Skeletal muscle satellite cell (primary cell): ENCODE measurements around the gene XRCC2. TPM values are rescaled to one million over a fixed set of nuclear protein-coding genes. Genes with fewer than 3 reads are reported as not detected.

Experiments used
- H3K27me3 ChIP-seq: 2 replicates; pipeline ENCODE4 v1.7.0; 2013; ENCODE audit warnings: low read length; ENCODE audit not compliant: control insufficient read depth, insufficient read depth
- H3K36me3 ChIP-seq: 2 replicates; pipeline ENCODE4 v1.7.0; 2013; ENCODE audit warnings: mild to moderate bottlenecking, control low read depth, low read length; ENCODE audit not compliant: insufficient read depth
- H3K4me1 ChIP-seq: 2 replicates; pipeline ENCODE4 v1.7.0; 2013; ENCODE audit warnings: low read length; ENCODE audit not compliant: control insufficient read depth, insufficient read depth
- H3K4me2 ChIP-seq: 2 replicates; pipeline ENCODE4 v1.7.0; 2013; ENCODE audit warnings: mild to moderate bottlenecking, low read length
- H3K4me3 ChIP-seq: 2 replicates; pipeline ENCODE4 v1.7.0; 2013; ENCODE audit warnings: low read length
- H3K9ac ChIP-seq: 2 replicates; pipeline ENCODE4 v1.7.0; 2013; ENCODE audit warnings: mild to moderate bottlenecking, low read depth, low read length, moderate library complexity
- H3K9me3 ChIP-seq: replicated peaks from 2 replicates; pipeline ENCODE4 v1.7.0; 2013; ENCODE audit warnings: mild to moderate bottlenecking, control low read depth, low read length
- small RNA-seq: library from RNA; depleted of rRNA; stranded (forward); fragments of <200 nt; gene quantifications from one replicate; pipeline ENCODE3, GENCODE V24; 2012

Gene XRCC2

DNA sequence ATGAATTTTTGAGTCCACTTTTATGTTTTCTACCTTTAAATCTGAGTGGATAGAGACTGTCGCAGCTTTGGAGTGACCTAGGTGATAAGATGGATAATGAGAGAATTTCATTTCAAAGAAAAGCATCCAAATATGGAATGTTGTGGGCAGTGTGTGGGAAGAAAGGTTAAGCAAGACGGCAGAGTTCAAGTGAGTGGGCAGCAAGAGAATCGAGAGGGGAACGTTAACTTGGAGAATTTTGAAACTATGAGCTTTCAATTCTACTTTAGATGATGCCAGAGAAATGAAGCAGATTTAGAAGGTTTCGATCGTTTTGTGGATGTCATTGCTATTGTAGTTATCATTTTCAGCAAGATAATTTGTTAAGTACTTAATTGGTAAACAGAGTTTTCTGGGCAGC is 73.0 kb downstream of the XRCC2 start:
- H3K9me3 ChIP-seq, result no peaks in the 10 kb centered on the region
- no peaks in the 10 kb centered on the region for H3K36me3 ChIP-seq
- no peaks in the 10 kb centered on the region for H3K4me1 ChIP-seq
- no peaks in the 10 kb centered on the region for H3K27me3 ChIP-seq
- H3K4me2 ChIP-seq, result peak overlapping the region; percentile 20
- H3K4me3 ChIP-seq, result no peak overlapping the region
- no peak overlapping the region for H3K9ac ChIP-seq

- Histone ChIP-seq H3K9ac (no peak overlapping the region), H3K4me3 (no peak overlapping the region), H3K4me1 (no peaks in the 10 kb centered on the region), H3K36me3 (no peaks in the 10 kb centered on the region), H3K9me3 (no peaks in the 10 kb centered on the region), H3K27me3 (no peaks in the 10 kb centered on the region), H3K4me2 (no peak overlapping the region)
Measured at GRCh38 chr7:152601305-152601798, 74.6 kb downstream of the XRCC2 start.

GRCh38 chr7:152600266-152600665 is 75.7 kb downstream of the XRCC2 start:
- Histone ChIP-seq H3K4me1 (no peaks in the 10 kb centered on the region), H3K4me3 (no peak overlapping the region), H3K36me3 (no peaks in the 10 kb centered on the region), H3K9me3 (no peaks in the 10 kb centered on the region), H3K4me2 (no peak overlapping the region), H3K9ac (no peak overlapping the region), H3K27me3 (no peaks in the 10 kb centered on the region)

DNA sequence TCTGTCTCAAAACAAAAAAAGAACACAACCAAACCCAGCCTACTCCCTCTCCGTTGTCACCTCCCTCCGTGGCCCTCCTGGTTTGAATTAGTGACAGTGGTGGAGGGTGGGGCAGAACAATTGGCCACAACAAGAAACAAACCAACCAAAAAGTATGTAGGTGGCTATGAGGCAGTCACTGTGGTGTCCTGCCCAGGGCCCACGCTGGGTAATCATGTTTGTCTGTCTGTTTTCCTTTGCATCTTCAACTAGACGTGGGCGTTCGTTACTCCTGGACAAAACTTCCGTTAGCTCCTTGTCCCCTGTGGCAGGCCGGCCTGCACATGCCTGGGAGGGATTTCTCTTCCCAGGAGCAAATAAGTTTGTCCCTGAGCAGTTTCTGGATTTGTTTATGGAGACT is 78.4 kb downstream of the XRCC2 start:
- Histone ChIP-seq H3K9ac (no peak overlapping the region), H3K4me2 (no peak overlapping the region), H3K4me3 (no peak overlapping the region), H3K4me1 (no peaks in the 10 kb centered on the region), H3K27me3 (no peaks in the 10 kb centered on the region), H3K36me3 (no peaks in the 10 kb centered on the region), H3K9me3 (no peaks in the 10 kb centered on the region)

DNA sequence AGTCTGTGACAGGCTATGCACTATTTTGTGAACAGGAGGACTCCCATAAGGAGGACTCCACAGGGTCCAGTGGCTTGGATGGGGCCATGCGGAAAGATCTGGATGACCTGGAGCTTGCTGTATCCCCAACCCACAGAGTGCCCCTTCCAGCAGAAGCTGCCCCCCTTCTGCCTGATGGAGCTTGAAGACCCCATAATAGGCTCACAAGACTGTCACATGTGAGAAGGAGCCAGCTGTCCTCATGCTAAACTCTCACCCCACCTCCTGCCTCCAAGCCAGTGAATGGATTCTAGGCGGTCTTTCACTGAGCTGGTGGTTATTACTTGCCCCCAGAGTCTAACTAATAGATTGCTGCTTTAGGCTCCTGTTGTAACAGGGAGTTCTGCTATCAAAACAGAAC is 79.1 kb downstream of the XRCC2 start:
- Histone ChIP-seq H3K36me3 (no peaks in the 10 kb centered on the region), H3K4me3 (no peak overlapping the region), H3K4me2 (no peak overlapping the region), H3K9ac (no peak overlapping the region), H3K4me1 (no peaks in the 10 kb centered on the region), H3K27me3 (no peaks in the 10 kb centered on the region), H3K9me3 (no peaks in the 10 kb centered on the region)

Small RNAs within 50 kb of the gene (small RNA-seq; reads per million reads assigned to genes)
- gene RF00568, result not detected
